Mesenchymal stem cell (in vitro differentiated cells and primary cell): ENCODE measurements around the gene ANTXR2.

Experiments
- DNase-seq: peaks from one replicate; pipeline ENCODE4 v3.0.0-alpha.2; 2013
- H2AFZ ChIP-seq: one replicate; pipeline ENCODE4 v1.6.1; 2013; ENCODE audit warnings: low read depth, mild to moderate bottlenecking, control low read depth, inconsistent platforms, low read length, moderate library complexity
- H2AK5ac ChIP-seq: 2 replicates; pipeline ENCODE4 v1.6.1; 2013; ENCODE audit warnings: low read length, moderate library complexity, mild to moderate bottlenecking, inconsistent platforms; ENCODE audit not compliant: severe bottlenecking
- H2BK120ac ChIP-seq: one replicate; pipeline ENCODE4 v1.6.1; 2013; ENCODE audit warnings: low read depth, mild to moderate bottlenecking, inconsistent platforms, low read length, moderate library complexity
- H2BK12ac ChIP-seq, 2 experiments: one replicate each; pipeline ENCODE4 v1.6.1; 2013; ENCODE audit warnings: inconsistent platforms in 2 of 2, low read length in 2 of 2, mild to moderate bottlenecking in 2 of 2, moderate library complexity in 2 of 2, control low read depth in 1 of 2
- H2BK15ac ChIP-seq: one replicate; pipeline ENCODE4 v1.6.1; 2013; ENCODE audit warnings: mild to moderate bottlenecking, low read depth, inconsistent platforms; ENCODE audit not compliant: poor library complexity, severe bottlenecking
- H2BK5ac ChIP-seq: 2 replicates; pipeline ENCODE4 v1.6.1; 2013; ENCODE audit warnings: low read depth, mild to moderate bottlenecking, low read length, control low read depth, inconsistent platforms; ENCODE audit not compliant: poor library complexity, severe bottlenecking
- H3K14ac ChIP-seq, 2 experiments: one replicate each; pipeline ENCODE4 v1.6.1; 2013; ENCODE audit warnings: inconsistent platforms in 2 of 2, low read length in 2 of 2, control low read depth in 1 of 2, mild to moderate bottlenecking in 1 of 2, moderate library complexity in 1 of 2
- H3K18ac ChIP-seq, 2 experiments: one replicate each; pipeline ENCODE4 v1.6.1; 2013; ENCODE audit warnings: inconsistent platforms in 2 of 2, low read length in 2 of 2, control low read depth in 1 of 2, low read depth in 1 of 2, mild to moderate bottlenecking in 1 of 2
- H3K23ac ChIP-seq, 2 experiments: one replicate each; pipeline ENCODE4 v1.6.1; 2013; ENCODE audit warnings: inconsistent platforms in 2 of 2, low read length in 2 of 2, mild to moderate bottlenecking in 2 of 2, moderate library complexity in 2 of 2, control low read depth in 1 of 2
- H3K27ac ChIP-seq: 2 replicates; pipeline ENCODE4 v1.5.1; 2013; ENCODE audit warnings: mild to moderate bottlenecking, moderate library complexity, low read length, control low read depth, inconsistent platforms; ENCODE audit not compliant: poor library complexity, severe bottlenecking
- H3K27me3 ChIP-seq, 2 experiments: 2 replicates each; pipeline versions ENCODE4 v1.6.1 to v1.7.0; 2013; ENCODE audit warnings: low read length in 2 of 2, mild to moderate bottlenecking in 2 of 2, moderate library complexity in 2 of 2, control low read depth in 1 of 2, inconsistent platforms in 1 of 2; ENCODE audit not compliant: control insufficient read depth in 1 of 2, insufficient read depth in 1 of 2
- H3K36me3 ChIP-seq, 2 experiments: 2 replicates each; pipeline versions ENCODE4 v1.6.1 to v1.7.0; 2013; ENCODE audit warnings: low read length in 2 of 2, control low read depth in 1 of 2, inconsistent platforms in 1 of 2, low read depth in 1 of 2, mild to moderate bottlenecking in 1 of 2; ENCODE audit not compliant: insufficient read depth in 2 of 2, control insufficient read depth in 1 of 2
- H3K4ac ChIP-seq, 2 experiments: one replicate each; pipeline ENCODE4 v1.6.1; 2013; ENCODE audit warnings: inconsistent platforms in 2 of 2, low read length in 2 of 2, mild to moderate bottlenecking in 2 of 2, moderate library complexity in 2 of 2, control low read depth in 1 of 2, low read depth in 1 of 2
- H3K4me1 ChIP-seq: 2 replicates; pipeline ENCODE4 v1.6.1; 2013; ENCODE audit warnings: low read depth, low read length, control low read depth; ENCODE audit not compliant: control insufficient read depth, insufficient read depth
- H3K4me2 ChIP-seq: 2 replicates; pipeline ENCODE4 v1.6.1; 2013; ENCODE audit warnings: low read length, mild to moderate bottlenecking, inconsistent platforms; ENCODE audit not compliant: poor library complexity, severe bottlenecking
- H3K4me3 ChIP-seq, 2 experiments: 2 replicates each; pipeline versions ENCODE4 v1.5.1 to v1.7.0; 2013; ENCODE audit warnings: low read length in 2 of 2, mild to moderate bottlenecking in 2 of 2, control low read depth in 1 of 2, low read depth in 1 of 2; ENCODE audit not compliant: insufficient read depth in 1 of 2
- H3K79me1 ChIP-seq: replicated peaks from 2 replicates; pipeline ENCODE4 v1.6.1; 2013; ENCODE audit warnings: mild to moderate bottlenecking, control low read depth, low read length, inconsistent platforms; ENCODE audit not compliant: poor library complexity, severe bottlenecking
- H3K9ac ChIP-seq: 2 replicates; pipeline ENCODE4 v1.7.0; 2013; ENCODE audit warnings: mild to moderate bottlenecking, low read length, moderate library complexity
- H3K9me3 ChIP-seq: 2 replicates; pipeline ENCODE4 v1.7.0; 2013; ENCODE audit warnings: mild to moderate bottlenecking, low read length; ENCODE audit not compliant: control insufficient read depth
- H4K8ac ChIP-seq: one replicate; pipeline ENCODE4 v1.6.1; 2013; ENCODE audit warnings: inconsistent platforms, mild to moderate bottlenecking, low read length, moderate library complexity
- H4K91ac ChIP-seq: one replicate; pipeline ENCODE4 v1.6.1; 2013; ENCODE audit warnings: mild to moderate bottlenecking, low read length, inconsistent platforms
- WGBS: methylation state at CpG from one replicate; pipeline ENCODE4 v1.1.7; 2013; ENCODE audit warnings: mixed read lengths; 5-methylcytosine and 5-hydroxymethylcytosine counted together

The ANTXR2 gene

DNA sequence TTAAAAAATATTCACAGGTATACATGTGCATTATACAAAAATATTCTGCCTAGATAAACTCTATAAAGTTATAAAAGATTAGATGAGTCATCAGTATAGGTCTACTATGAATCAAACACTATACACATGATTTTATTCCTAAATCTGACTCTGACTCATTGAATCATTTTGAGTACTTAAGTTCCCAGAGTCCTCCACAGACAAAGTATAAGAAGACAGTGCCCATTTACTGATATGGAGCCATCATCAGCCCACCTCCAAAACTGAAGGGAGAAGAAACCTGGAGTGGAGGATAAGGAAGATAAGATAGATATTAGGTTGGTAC lies 28.7 kb upstream of the ANTXR2 start:
- H2BK12ac ChIP-seq: no peak overlapping the region
- no peak overlapping the region for H3K14ac ChIP-seq
- H3K79me1 ChIP-seq: no peaks in the 10 kb centered on the region
- H3K4ac ChIP-seq: no peak overlapping the region
- no peak overlapping the region for H3K23ac ChIP-seq
- no peak overlapping the region for H4K91ac ChIP-seq
- no peak overlapping the region for H4K8ac ChIP-seq
- H3K18ac ChIP-seq: no peak overlapping the region
- no peak overlapping the region for H2BK5ac ChIP-seq
- no peak overlapping the region for H2AK5ac ChIP-seq
- no peak overlapping the region for H3K9ac ChIP-seq
- no peak overlapping the region for H3K27ac ChIP-seq
- no peak for DNase-seq
- no peak overlapping the region for H2BK120ac ChIP-seq
- H3K36me3 ChIP-seq: no peaks in the 10 kb centered on the region
- H3K4me3 ChIP-seq: no peak overlapping the region
- H3K4me2 ChIP-seq: no peak overlapping the region
- no peaks in the 10 kb centered on the region for H3K27me3 ChIP-seq
- no peak overlapping the region for H2BK15ac ChIP-seq
- peaks cover 18% of the 10 kb centered on the region for H3K9me3 ChIP-seq
- H3K4me1 ChIP-seq: no peaks in the 10 kb centered on the region
- no peak overlapping the region for H2AFZ ChIP-seq

DNA sequence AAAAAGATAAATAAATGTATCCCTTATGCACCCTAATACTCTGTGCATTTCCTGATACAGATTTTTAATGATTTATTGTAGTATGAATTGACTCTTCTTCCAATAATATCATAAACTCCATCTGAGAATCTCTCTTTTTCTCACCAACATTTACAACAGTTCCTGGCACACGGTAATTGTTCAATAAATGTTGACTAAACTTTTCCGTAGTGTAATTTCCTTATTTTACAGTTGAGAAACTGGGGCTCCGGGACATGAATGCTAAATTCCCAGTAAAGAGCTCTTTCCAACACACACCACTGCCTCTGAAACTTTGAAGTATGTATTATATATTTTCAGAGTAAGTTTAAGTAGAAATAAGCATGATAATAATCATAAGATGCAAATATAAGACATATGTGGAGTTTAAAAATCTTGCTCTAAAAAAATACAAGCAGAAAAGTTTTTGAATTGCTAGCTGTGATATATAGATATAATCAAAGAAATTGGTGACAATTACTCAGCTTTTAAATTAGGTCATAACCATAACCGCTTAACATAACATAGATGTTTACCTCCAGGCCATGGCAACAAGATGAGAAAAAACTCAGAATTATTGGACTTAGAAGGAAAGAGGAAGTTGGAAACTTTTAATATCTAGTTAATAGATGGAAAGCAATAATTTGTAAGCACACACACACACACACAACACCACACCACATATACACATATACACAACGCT lies 28.2 kb upstream of the ANTXR2 start:
- Histone ChIP-seq H3K4ac (no peak overlapping the region), H3K27ac (no peak overlapping the region), H3K9ac (peak overlapping the region; percentile 45), H2BK120ac (no peak overlapping the region), H3K14ac (no peak overlapping the region), H3K18ac (no peak overlapping the region), H4K91ac (no peak overlapping the region), H2BK12ac (no peak overlapping the region), H3K27me3 (no peaks in the 10 kb centered on the region), H2AK5ac (no peak overlapping the region), H3K79me1 (no peaks in the 10 kb centered on the region), H4K8ac (no peak overlapping the region), H3K9me3 (peaks cover 13% of the 10 kb centered on the region), H3K4me1 (no peaks in the 10 kb centered on the region), H2BK15ac (no peak overlapping the region), H3K23ac (no peak overlapping the region), H3K36me3 (no peaks in the 10 kb centered on the region), H2AFZ (no peak overlapping the region), H3K4me2 (no peak overlapping the region), H2BK5ac (no peak overlapping the region), H3K4me3 (no peak overlapping the region)
- whole genome bisulfite sequencing: 100% methylated on average over 2 of the region's 5 CpGs
- DNase-seq: no peak

DNA sequence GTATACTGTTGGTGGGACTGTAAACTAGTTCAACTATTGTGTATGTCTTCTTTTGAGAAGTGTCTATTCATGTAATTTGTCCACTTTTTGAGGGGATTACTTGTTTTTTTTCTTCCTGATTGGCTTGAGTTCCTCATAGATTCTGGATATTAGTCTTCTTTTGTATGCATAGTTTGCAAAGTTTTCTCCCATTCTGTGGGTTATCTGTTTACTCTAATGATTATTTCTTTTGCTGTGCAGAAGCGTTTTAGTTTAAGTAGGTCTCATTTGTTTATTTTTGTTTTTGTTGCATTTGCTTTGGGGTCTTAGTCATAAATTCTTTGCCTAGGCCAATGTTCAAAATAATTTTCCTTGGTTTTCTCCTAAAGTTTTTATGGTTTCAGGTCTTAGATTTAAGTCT lies 26.6 kb upstream of the ANTXR2 start:
- H2AFZ ChIP-seq: no peak overlapping the region
- no peak overlapping the region for H2BK12ac ChIP-seq
- H3K18ac ChIP-seq: no peak overlapping the region
- H3K27me3 ChIP-seq: no peaks in the 10 kb centered on the region
- H3K27ac ChIP-seq: no peak overlapping the region
- H3K4me1 ChIP-seq: no peaks in the 10 kb centered on the region
- no peak overlapping the region for H2BK5ac ChIP-seq
- WGBS: 20% methylated on average over 1 of the region's 1 CpG
- H3K9ac ChIP-seq: no peak overlapping the region
- no peak overlapping the region for H3K4me3 ChIP-seq
- H3K14ac ChIP-seq: no peak overlapping the region
- no peak overlapping the region for H2AK5ac ChIP-seq
- H2BK15ac ChIP-seq: no peak overlapping the region
- H4K8ac ChIP-seq: no peak overlapping the region
- H3K9me3 ChIP-seq: no peaks in the 10 kb centered on the region
- no peak overlapping the region for H3K4ac ChIP-seq
- H3K4me2 ChIP-seq: no peak overlapping the region
- no peaks in the 10 kb centered on the region for H3K36me3 ChIP-seq
- no peak overlapping the region for H4K91ac ChIP-seq
- DNase-seq: peak; percentile 13
- no peak overlapping the region for H3K23ac ChIP-seq
- H2BK120ac ChIP-seq: no peak overlapping the region
- H3K79me1 ChIP-seq: no peaks in the 10 kb centered on the region

DNA sequence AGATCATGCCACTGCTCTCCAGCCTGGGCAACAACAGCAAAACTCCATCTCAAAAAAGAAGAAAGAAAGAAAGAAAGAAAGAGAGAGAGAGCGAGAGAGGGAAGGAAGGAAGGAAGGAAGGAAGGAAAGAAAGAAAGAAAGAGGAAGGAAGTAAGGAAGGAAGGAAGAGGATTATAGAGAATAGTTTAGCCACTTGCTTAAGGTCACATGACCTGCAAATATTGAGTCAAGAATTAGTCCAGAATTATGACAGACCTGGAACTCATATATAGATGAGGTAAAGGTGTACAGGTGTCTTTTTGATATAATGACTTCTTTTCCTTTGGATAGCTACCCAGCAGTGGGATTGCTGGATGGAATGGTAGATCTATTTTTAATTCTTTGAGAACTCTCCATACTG lies 25.6 kb upstream of the ANTXR2 start:
- Histone ChIP-seq H3K4me1 (peaks cover 1% of the 10 kb centered on the region), H2AK5ac (no peak overlapping the region), H3K18ac (no peak overlapping the region), H2AFZ (no peak overlapping the region), H3K9me3 (no peaks in the 10 kb centered on the region), H3K4me2 (no peak overlapping the region), H3K79me1 (no peaks in the 10 kb centered on the region), H3K36me3 (no peaks in the 10 kb centered on the region), H3K27ac (no peak overlapping the region), H2BK12ac (no peak overlapping the region), H2BK15ac (no peak overlapping the region), H2BK120ac (no peak overlapping the region), H2BK5ac (no peak overlapping the region), H3K23ac (no peak overlapping the region), H3K4me3 (no peak overlapping the region), H4K91ac (no peak overlapping the region), H3K9ac (no peak overlapping the region), H3K14ac (no peak overlapping the region), H3K4ac (no peak overlapping the region), H3K27me3 (no peaks in the 10 kb centered on the region), H4K8ac (no peak overlapping the region)
- WGBS: 100% methylated on average over 1 of the region's 1 CpG
- DNase-seq: no peak
